WTC11 (cell line): ENCODE results near the gene RPS6KA5. TPM values are rescaled to one million over a fixed set of nuclear protein-coding genes. Genes with fewer than 3 reads are reported as not detected.

ENCODE experiments used
- ATAC-seq: fragments of 200-7000 bp; cut with Tn5 transposase; 2 replicates; pipeline ENCODE4 v1.10.0; 2021; ENCODE audit warnings: mild to moderate bottlenecking, moderate library complexity
- CTCF ChIA-PET: fragments of 300-600 bp; sonication (Branson Sonifier 250); formaldehyde crosslinking; loops from one replicate; lab custom pipeline; 2021; ENCODE audit warnings: antibody characterized with exemption; lab: Charles Lee
- POLR2A ChIA-PET: fragments of 350-600 bp; sonication (Branson Sonifier 250); formaldehyde crosslinking; loops from one replicate; lab custom pipeline; 2021; ENCODE audit warnings: antibody characterized with exemption; lab: Charles Lee
- DNase-seq: peaks from one replicate; pipeline ENCODE4 v3.0.0; 2021; ENCODE audit warnings: low spot score
- H3K27ac Mint-ChIP-seq: 2 replicates; pipeline ENCODE4 v1.8.0; 2021; ENCODE audit warnings: mixed read lengths
- H3K27me3 Mint-ChIP-seq: 2 replicates; pipeline ENCODE4 v1.8.0; 2021; ENCODE audit warnings: low read depth, mild to moderate bottlenecking, moderate library complexity, mixed read lengths
- H3K36me3 Mint-ChIP-seq: 2 replicates; pipeline ENCODE4 v1.8.0; 2021; ENCODE audit warnings: mixed read lengths
- H3K4me1 Mint-ChIP-seq: 2 replicates; pipeline ENCODE4 v1.8.0; 2022; ENCODE audit warnings: mixed read lengths
- H3K4me3 Mint-ChIP-seq: 2 replicates; pipeline ENCODE4 v1.8.0; 2021; ENCODE audit warnings: mild to moderate bottlenecking, moderate library complexity, mixed read lengths
- H3K9me3 Mint-ChIP-seq: 2 replicates; pipeline ENCODE4 v1.8.0; 2021; ENCODE audit warnings: mixed read lengths
- ATF1 ChIP-seq: sonication (generic); formaldehyde crosslinking; IDR thresholded peaks from 2 replicates; pipeline ENCODE4 v1.8.1; 2023; ENCODE audit warnings: mild to moderate bottlenecking, moderate library complexity, missing genetic modification reagents
- EMX1 ChIP-seq: fragments of 250-450 bp; sonication (Bioruptor Pico); IDR thresholded peaks from 2 replicates; pipeline ENCODE4 v1.8.0; 2021; ENCODE audit warnings: mild to moderate bottlenecking
- ETV6 ChIP-seq: sonication (generic); formaldehyde crosslinking; IDR thresholded peaks from 2 replicates; pipeline ENCODE4 v1.8.1; 2022; ENCODE audit warnings: mild to moderate bottlenecking, missing genetic modification reagents
- FOXJ3 ChIP-seq: sonication (generic); formaldehyde crosslinking; IDR thresholded peaks from 2 replicates; pipeline ENCODE4 v1.9.0; 2021; ENCODE audit warnings: missing genetic modification reagents, mild to moderate bottlenecking, borderline replicate concordance
- FOXK1 ChIP-seq: sonication (generic); formaldehyde crosslinking; IDR thresholded peaks from 2 replicates; pipeline ENCODE4 v1.8.0; 2022; ENCODE audit warnings: mild to moderate bottlenecking, moderate library complexity, missing genetic modification reagents
- FOXP1 ChIP-seq: sonication (generic); formaldehyde crosslinking; IDR thresholded peaks from 2 replicates; pipeline ENCODE4 v1.8.0; 2022; ENCODE audit warnings: missing genetic modification reagents, mild to moderate bottlenecking, moderate library complexity, borderline replicate concordance
- GRHL2 ChIP-seq: fragments of 250-450 bp; sonication (Bioruptor Pico); IDR thresholded peaks from 2 replicates; pipeline ENCODE4 v1.8.0; 2022; ENCODE audit warnings: mild to moderate bottlenecking, moderate library complexity; ENCODE audit not compliant: insufficient replicate concordance, severe bottlenecking
- HMGA2 ChIP-seq: fragments of 250-450 bp; sonication (Bioruptor Pico); IDR thresholded peaks from 2 replicates; pipeline ENCODE4 v1.4.0; 2021; ENCODE audit warnings: mild to moderate bottlenecking, moderate library complexity
- IRF2 ChIP-seq: sonication (generic); formaldehyde crosslinking; IDR thresholded peaks from 2 replicates; pipeline ENCODE4 v1.8.0; 2022; ENCODE audit warnings: low read depth, missing genetic modification reagents, borderline replicate concordance
- NFATC4 ChIP-seq: fragments of 250-450 bp; sonication (Bioruptor Pico); IDR thresholded peaks from 2 replicates; pipeline ENCODE4 v1.9.0; 2021; ENCODE audit warnings: mild to moderate bottlenecking
- PRDM15 ChIP-seq: sonication (generic); formaldehyde crosslinking; IDR thresholded peaks from 2 replicates; pipeline ENCODE4 v1.8.0; 2022; ENCODE audit warnings: missing genetic modification reagents
- SMAD3 ChIP-seq: sonication (generic); formaldehyde crosslinking; IDR thresholded peaks from 2 replicates; pipeline ENCODE4 v1.8.0; 2022; ENCODE audit warnings: missing genetic modification reagents, mild to moderate bottlenecking, borderline replicate concordance
- TCF7 ChIP-seq: sonication (generic); formaldehyde crosslinking; IDR thresholded peaks from 2 replicates; pipeline ENCODE4 v1.8.0; 2022; ENCODE audit warnings: mild to moderate bottlenecking, low read depth, missing genetic modification reagents, moderate library complexity
- TEAD1 ChIP-seq: sonication (generic); formaldehyde crosslinking; IDR thresholded peaks from 2 replicates; pipeline ENCODE4 v1.8.0; 2022; ENCODE audit warnings: mild to moderate bottlenecking, missing genetic modification reagents
- ZBTB21 ChIP-seq: sonication (generic); formaldehyde crosslinking; IDR thresholded peaks from 2 replicates; pipeline ENCODE4 v1.8.1; 2023; ENCODE audit warnings: mild to moderate bottlenecking, missing genetic modification reagents, borderline replicate concordance
- ZMAT4 ChIP-seq: fragments of 250-450 bp; sonication (Bioruptor Pico); IDR thresholded peaks from 2 replicates; pipeline ENCODE4 v1.9.0; 2021; ENCODE audit warnings: mild to moderate bottlenecking
- ZNF219 ChIP-seq: sonication (generic); formaldehyde crosslinking; IDR thresholded peaks from 2 replicates; pipeline ENCODE4 v1.8.0; 2023; ENCODE audit warnings: missing genetic modification reagents, mild to moderate bottlenecking, borderline replicate concordance
- ZNF263 ChIP-seq: sonication (generic); formaldehyde crosslinking; IDR thresholded peaks from 2 replicates; pipeline ENCODE4 v1.8.1; 2022; ENCODE audit warnings: low read depth, mild to moderate bottlenecking, moderate library complexity, missing genetic modification reagents
- ZNF532 ChIP-seq: fragments of 250-450 bp; sonication (Bioruptor Pico); IDR thresholded peaks from 2 replicates; pipeline ENCODE4 v1.9.0; 2021; ENCODE audit warnings: mild to moderate bottlenecking, borderline replicate concordance
- ZNF671 ChIP-seq: fragments of 250-450 bp; sonication (Bioruptor Pico); IDR thresholded peaks from 2 replicates; pipeline ENCODE4 v1.8.0; 2021; ENCODE audit warnings: mild to moderate bottlenecking
- total RNA-seq: library from RNA; stranded (reverse); gene quantifications from 3 replicates; pipeline ENCODE4 v1.2.3, GENCODE V29; 2021
- TF ChIP-seq, protein P1 (sequence below): sonication (generic); formaldehyde crosslinking; conservative IDR thresholded peaks from 2 replicates; pipeline ENCODE4 v1.8.1; 2022; ENCODE audit warnings: mild to moderate bottlenecking, missing genetic modification reagents
- TF ChIP-seq, protein P2 (sequence below): sonication (generic); formaldehyde crosslinking; IDR thresholded peaks from 2 replicates; pipeline ENCODE4 v1.8.1; 2022; ENCODE audit warnings: mild to moderate bottlenecking, moderate library complexity, missing genetic modification reagents
- TF ChIP-seq, protein P3 (sequence below): sonication (generic); formaldehyde crosslinking; IDR thresholded peaks from 2 replicates; pipeline ENCODE4 v1.8.1; 2023; ENCODE audit warnings: mild to moderate bottlenecking, missing genetic modification reagents, moderate library complexity
- TF ChIP-seq, protein P4 (sequence below): fragments of 250-450 bp; sonication (Bioruptor Pico); IDR thresholded peaks from 2 replicates; pipeline ENCODE4 v1.9.0; 2021; ENCODE audit warnings: moderate library complexity, mild to moderate bottlenecking, inconsistent platforms, borderline replicate concordance

RPS6KA5 gene
- total RNA-seq, 1 experiment from 2014 or later, result 5.2 TPM

- TF ChIP-seq ZBTB21 (no peak), ETV6 (CRISPR knock-in tag) (no peak), SMAD3 (CRISPR knock-in tag) (no peak), FOXK1 (CRISPR knock-in tag) (no peak), GRHL2 (no peak), NFATC4 (CRISPR knock-in tag) (no peak), ZNF671 (no peak), PRDM15 (CRISPR knock-in tag) (no peak), HMGA2 (no peak), ZMAT4 (no peak), TCF7 (no peak), EMX1 (CRISPR knock-in tag) (no peak)
- TF ChIP-seq, protein P1, sequence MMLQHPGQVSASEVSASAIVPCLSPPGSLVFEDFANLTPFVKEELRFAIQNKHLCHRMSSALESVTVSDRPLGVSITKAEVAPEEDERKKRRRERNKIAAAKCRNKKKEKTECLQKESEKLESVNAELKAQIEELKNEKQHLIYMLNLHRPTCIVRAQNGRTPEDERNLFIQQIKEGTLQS (CRISPR knock-in tag), result no peak
- Mint-ChIP-seq H3K4me3 (no peak overlapping the region), H3K27me3 (no peaks in the 10 kb centered on the region), H3K36me3 (no peaks in the 10 kb centered on the region), H3K27ac (no peak overlapping the region), H3K4me1 (no peaks in the 10 kb centered on the region), H3K9me3 (no peaks in the 10 kb centered on the region)
- POLR2A ChIA-PET, result no interaction called here
- CTCF ChIA-PET, result no interaction called here
- DNase-seq (no peak), ATAC-seq (no peak)
Measured at GRCh38 chr14:91004987-91005386, 55.5 kb downstream of the RPS6KA5 start.

- POLR2A ChIA-PET, result no interaction called here
- DNase-seq, result no peak
- Mint-ChIP-seq H3K4me3 (no peak overlapping the region), H3K9me3 (no peaks in the 10 kb centered on the region), H3K27me3 (no peaks in the 10 kb centered on the region), H3K36me3 (no peaks in the 10 kb centered on the region), H3K4me1 (peaks cover 5% of the 10 kb centered on the region), H3K27ac (0 out of 2 replicates have a peak overlapping the region, but pooled peaks have one; percentile 31)
- CTCF ChIA-PET, result no interaction called here
- ATAC-seq, result peak; percentile 50
- TF ChIP-seq IRF2 (CRISPR knock-in tag) (no peak), ZNF532 (CRISPR knock-in tag) (no peak), ZNF263 (no peak), FOXP1 (CRISPR knock-in tag) (no peak), ZNF219 (CRISPR knock-in tag) (no peak), FOXJ3 (CRISPR knock-in tag) (no peak), ATF1 (CRISPR knock-in tag) (no peak), TEAD1 (CRISPR knock-in tag) (no peak), ETV6 (CRISPR knock-in tag) (no peak)
- TF ChIP-seq, protein P2, sequence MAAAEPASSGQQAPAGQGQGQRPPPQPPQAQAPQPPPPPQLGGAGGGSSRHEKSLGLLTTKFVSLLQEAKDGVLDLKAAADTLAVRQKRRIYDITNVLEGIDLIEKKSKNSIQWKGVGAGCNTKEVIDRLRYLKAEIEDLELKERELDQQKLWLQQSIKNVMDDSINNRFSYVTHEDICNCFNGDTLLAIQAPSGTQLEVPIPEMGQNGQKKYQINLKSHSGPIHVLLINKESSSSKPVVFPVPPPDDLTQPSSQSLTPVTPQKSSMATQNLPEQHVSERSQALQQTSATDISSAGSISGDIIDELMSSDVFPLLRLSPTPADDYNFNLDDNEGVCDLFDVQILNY (CRISPR knock-in tag), result no peak
- TF ChIP-seq, protein P3, sequence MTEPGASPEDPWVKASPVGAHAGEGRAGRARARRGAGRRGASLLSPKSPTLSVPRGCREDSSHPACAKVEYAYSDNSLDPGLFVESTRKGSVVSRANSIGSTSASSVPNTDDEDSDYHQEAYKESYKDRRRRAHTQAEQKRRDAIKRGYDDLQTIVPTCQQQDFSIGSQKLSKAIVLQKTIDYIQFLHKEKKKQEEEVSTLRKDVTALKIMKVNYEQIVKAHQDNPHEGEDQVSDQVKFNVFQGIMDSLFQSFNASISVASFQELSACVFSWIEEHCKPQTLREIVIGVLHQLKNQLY (CRISPR knock-in tag), result no peak
- TF ChIP-seq, protein P4, sequence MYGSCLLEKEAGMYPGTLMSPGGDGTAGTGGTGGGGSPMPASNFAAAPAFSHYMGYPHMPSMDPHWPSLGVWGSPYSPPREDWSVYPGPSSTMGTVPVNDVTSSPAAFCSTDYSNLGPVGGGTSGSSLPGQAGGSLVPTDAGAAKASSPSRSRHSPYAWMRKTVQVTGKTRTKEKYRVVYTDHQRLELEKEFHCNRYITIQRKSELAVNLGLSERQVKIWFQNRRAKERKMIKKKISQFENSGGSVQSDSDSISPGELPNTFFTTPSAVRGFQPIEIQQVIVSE (CRISPR knock-in tag), result no peak
Measured at GRCh38 chr14:90999299-90999698, 61.1 kb downstream of the RPS6KA5 start.
